Osteoblast (primary cell): ENCODE measurements around the gene NUAK2. TPM values are rescaled to one million over a fixed set of nuclear protein-coding genes. Genes with fewer than 3 reads are reported as not detected.
"Not testable (repeated sequence)": the region's sequence is repeated elsewhere in the genome, so short reads cannot be mapped to it uniquely, and the experiment has no call there.

ENCODE experiments used
- DNase-seq: peaks from one replicate; pipeline ENCODE4 v3.0.0; 2011; ENCODE audit warnings: low spot score, mixed read lengths; ENCODE audit not compliant: insufficient read length; ENCODE audit errors: missing footprints
- H2AFZ ChIP-seq: 2 replicates; pipeline ENCODE4 v1.6.0; 2011; ENCODE audit warnings: mild to moderate bottlenecking, low read length
- H3K27ac ChIP-seq: 2 replicates; pipeline ENCODE4 v1.5.1; 2011; ENCODE audit warnings: mild to moderate bottlenecking, low read depth, low read length, moderate library complexity
- H3K27me3 ChIP-seq: 2 replicates; pipeline ENCODE4 v1.6.0; 2012; ENCODE audit warnings: mild to moderate bottlenecking, control low read depth, inconsistent platforms, low read length, moderate library complexity; ENCODE audit not compliant: insufficient read depth
- H3K36me3 ChIP-seq: 2 replicates; pipeline ENCODE4 v1.5.1; 2011; ENCODE audit warnings: mild to moderate bottlenecking, low read length, control low read depth, moderate library complexity; ENCODE audit not compliant: insufficient read depth
- H3K4me1 ChIP-seq: 2 replicates; pipeline ENCODE4 v1.5.1; 2011; ENCODE audit warnings: mild to moderate bottlenecking, low read length, control low read depth, moderate library complexity; ENCODE audit not compliant: insufficient read depth
- H3K4me2 ChIP-seq: 2 replicates; pipeline ENCODE4 v1.6.0; 2011; ENCODE audit warnings: mild to moderate bottlenecking, low read length; ENCODE audit not compliant: insufficient read depth
- H3K4me3 ChIP-seq: fragments of 200-600 bp; sonication (generic); 3 replicates; pipeline ENCODE4 v1.5.1; 2012; ENCODE audit warnings: mild to moderate bottlenecking, low read length, inconsistent platforms; ENCODE audit not compliant: insufficient read depth
- H3K79me2 ChIP-seq: 2 replicates; pipeline ENCODE4 v1.6.0; 2012; ENCODE audit warnings: mild to moderate bottlenecking, low read length, control low read depth, inconsistent platforms; ENCODE audit not compliant: insufficient read depth
- H3K9me3 ChIP-seq: 2 replicates; pipeline ENCODE4 v1.5.1; 2011; ENCODE audit warnings: low read depth, low read length, control low read depth
- H4K20me1 ChIP-seq: 2 replicates; pipeline ENCODE4 v1.6.0; 2012; ENCODE audit warnings: mild to moderate bottlenecking, low read length, control low read depth; ENCODE audit not compliant: insufficient read depth
- total RNA-seq: library from RNA; depleted of rRNA; stranded (reverse); fragments of >200 nt; gene quantifications from 2 replicates; pipeline ENCODE4 v1.2.3, GENCODE V29; 2012
- TF ChIP-seq, protein P1 (sequence below): IDR thresholded peaks from 2 replicates; pipeline ENCODE4 v1.5.1; 2011; ENCODE audit warnings: mild to moderate bottlenecking, low read depth, low read length, moderate library complexity; ENCODE audit errors: extremely low read depth

The NUAK2 gene
- total RNA-seq, 1 donor, result 3.6 TPM

DNA sequence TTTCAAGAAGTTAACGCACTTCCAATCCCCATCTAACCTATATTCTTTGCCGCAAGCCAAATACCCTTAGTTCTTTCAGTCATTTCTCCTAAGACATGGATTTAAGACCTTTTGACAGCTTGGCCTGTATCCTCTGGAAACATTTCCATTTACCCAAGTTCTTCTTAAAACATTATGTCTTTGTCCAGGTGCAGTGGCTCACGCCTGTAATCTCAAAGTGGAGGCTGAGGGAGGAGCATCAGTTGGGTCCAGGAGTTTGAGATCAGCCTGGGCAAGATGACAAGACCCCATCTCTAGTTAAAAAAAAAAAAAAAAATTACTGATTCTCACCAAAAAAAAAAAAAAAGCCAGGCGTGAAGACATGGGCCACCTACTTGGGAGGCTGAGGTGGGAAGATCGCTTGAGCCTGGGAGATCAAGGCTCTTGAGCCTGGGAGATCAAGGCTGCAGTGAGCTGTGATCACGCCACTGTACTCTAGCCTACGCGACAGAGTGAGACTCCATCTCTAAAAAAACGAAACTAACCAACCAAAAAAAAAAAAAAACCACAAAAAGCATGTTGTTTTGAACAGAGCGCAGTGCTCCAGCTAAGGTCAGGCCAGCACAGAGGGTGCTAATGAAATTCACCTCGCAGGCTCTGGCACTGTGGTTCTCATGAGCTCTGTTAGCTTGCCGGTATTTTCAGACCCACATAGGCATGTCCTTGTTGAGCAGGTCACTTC is 36.0 kb downstream of the NUAK2 start:
- peak overlapping the region; percentile 66 for H3K27ac ChIP-seq
- DNase-seq, result peak; percentile 23
- H3K9me3 ChIP-seq, result no peaks in the 10 kb centered on the region
- H3K4me1 ChIP-seq, result peaks cover 47% of the 10 kb centered on the region
- H2AFZ ChIP-seq, result peak overlapping the region; percentile 78
- no peaks in the 10 kb centered on the region for H3K79me2 ChIP-seq
- peak overlapping the region; percentile 71 for H3K4me2 ChIP-seq
- no peaks in the 10 kb centered on the region for H3K27me3 ChIP-seq
- H4K20me1 ChIP-seq, result no peaks in the 10 kb centered on the region
- no peaks in the 10 kb centered on the region for H3K36me3 ChIP-seq
- peak overlapping the region; percentile 16 for H3K4me3 ChIP-seq
- TF ChIP-seq, protein P1, sequence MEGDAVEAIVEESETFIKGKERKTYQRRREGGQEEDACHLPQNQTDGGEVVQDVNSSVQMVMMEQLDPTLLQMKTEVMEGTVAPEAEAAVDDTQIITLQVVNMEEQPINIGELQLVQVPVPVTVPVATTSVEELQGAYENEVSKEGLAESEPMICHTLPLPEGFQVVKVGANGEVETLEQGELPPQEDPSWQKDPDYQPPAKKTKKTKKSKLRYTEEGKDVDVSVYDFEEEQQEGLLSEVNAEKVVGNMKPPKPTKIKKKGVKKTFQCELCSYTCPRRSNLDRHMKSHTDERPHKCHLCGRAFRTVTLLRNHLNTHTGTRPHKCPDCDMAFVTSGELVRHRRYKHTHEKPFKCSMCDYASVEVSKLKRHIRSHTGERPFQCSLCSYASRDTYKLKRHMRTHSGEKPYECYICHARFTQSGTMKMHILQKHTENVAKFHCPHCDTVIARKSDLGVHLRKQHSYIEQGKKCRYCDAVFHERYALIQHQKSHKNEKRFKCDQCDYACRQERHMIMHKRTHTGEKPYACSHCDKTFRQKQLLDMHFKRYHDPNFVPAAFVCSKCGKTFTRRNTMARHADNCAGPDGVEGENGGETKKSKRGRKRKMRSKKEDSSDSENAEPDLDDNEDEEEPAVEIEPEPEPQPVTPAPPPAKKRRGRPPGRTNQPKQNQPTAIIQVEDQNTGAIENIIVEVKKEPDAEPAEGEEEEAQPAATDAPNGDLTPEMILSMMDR, result no peak

DNA sequence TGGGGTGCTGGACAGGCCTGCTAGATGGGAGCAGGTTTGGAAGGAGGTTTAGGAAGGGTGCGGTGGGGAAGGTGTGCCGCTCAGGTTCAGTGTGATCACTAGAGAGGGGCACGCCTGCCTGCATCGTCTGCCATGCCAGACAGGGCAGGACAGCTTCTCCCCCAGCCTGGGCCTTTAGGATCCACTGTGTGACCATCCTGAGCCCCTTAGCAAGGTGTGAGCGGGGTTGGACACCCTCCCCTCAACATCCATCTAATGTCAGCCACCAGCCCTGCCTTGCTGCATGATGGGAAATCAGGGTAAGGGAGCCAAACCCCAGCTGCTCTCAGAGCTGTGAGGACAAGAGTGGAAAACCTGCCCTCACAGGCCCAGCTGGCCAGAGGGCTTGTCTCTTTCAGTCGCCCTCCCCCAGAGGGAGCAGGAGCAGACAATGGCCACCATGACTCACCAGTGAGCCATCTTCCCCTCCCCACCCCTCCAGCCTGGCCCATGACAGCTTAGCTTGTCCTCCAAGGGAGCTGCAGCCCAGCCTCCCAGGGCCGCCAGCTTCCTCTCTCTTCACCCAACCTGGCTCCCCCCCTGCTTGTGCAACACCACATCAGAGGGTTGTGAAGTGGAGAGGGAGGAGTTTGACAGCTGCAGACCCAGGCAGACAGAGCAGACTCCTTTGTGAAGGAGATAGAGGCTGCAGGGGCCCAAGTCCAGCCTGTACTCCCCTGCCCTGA is 37.0 kb downstream of the NUAK2 start:
- Histone ChIP-seq H3K79me2 (no peaks in the 10 kb centered on the region), H2AFZ (peak overlapping the region; percentile 78), H3K4me1 (peaks cover 47% of the 10 kb centered on the region), H3K4me3 (no peak overlapping the region), H3K27ac (peak overlapping the region; percentile 76), H3K9me3 (no peaks in the 10 kb centered on the region), H3K36me3 (no peaks in the 10 kb centered on the region), H3K4me2 (peak overlapping the region; percentile 71), H3K27me3 (no peaks in the 10 kb centered on the region), H4K20me1 (no peaks in the 10 kb centered on the region)
- peak; percentile 96 for DNase-seq
- TF ChIP-seq, protein P1, result no peak

- no peaks in the 10 kb centered on the region for H3K36me3 ChIP-seq
- no peak overlapping the region for H3K4me3 ChIP-seq
- no peak for DNase-seq
- peak overlapping the region; percentile 76 for H3K27ac ChIP-seq
- H3K9me3 ChIP-seq, result no peaks in the 10 kb centered on the region
- H3K27me3 ChIP-seq, result no peaks in the 10 kb centered on the region
- TF ChIP-seq, protein P1, result no peak
- H3K4me1 ChIP-seq, result peaks cover 47% of the 10 kb centered on the region
- H2AFZ ChIP-seq, result peak overlapping the region; percentile 31
- no peak overlapping the region for H3K4me2 ChIP-seq
- H4K20me1 ChIP-seq, result no peaks in the 10 kb centered on the region
- no peaks in the 10 kb centered on the region for H3K79me2 ChIP-seq
Measured at GRCh38 chr1:205283270-205284147, 38.0 kb downstream of the NUAK2 start.

DNA sequence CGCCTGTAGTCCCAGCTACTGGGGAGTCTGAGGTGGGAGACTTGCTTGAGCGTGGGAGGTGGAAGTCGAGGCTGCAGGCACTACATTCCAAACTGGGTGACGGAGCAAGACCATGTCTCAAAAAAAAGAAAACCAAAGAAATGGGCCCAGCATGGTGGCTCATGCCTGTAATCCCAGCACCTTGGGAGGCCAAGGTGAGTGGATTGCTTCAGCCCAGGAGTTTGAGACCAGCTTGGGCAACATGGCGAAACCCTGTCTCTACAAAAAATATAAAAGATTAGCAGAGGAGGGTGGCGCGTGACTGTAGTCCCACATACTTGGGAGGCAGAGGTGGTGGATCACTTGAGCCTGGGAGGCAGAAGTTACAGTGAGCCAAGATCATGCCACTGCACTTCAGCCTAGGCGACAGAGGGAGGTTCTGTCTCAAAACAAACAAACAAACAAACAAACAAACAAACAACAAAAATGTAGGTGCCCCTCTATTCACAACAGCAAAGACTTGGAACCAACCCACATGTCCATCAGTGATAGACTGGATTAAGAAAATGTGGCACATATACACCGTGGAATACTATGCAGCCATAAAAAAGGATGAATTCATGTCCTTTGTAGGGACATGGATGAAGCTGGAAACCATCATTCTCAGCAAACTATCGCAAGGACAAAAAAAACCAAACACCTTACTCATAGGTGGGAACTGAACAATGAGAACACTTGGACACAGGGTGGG is 40.7 kb downstream of the NUAK2 start:
- H3K27me3 ChIP-seq, H3K27ac ChIP-seq, H4K20me1 ChIP-seq, H3K4me3 ChIP-seq, H2AFZ ChIP-seq, DNase-seq, H3K9me3 ChIP-seq, H3K36me3 ChIP-seq, H3K4me2 ChIP-seq, H3K79me2 ChIP-seq: not testable (repeated sequence)
- peaks cover 20% of the 10 kb centered on the region for H3K4me1 ChIP-seq
